Ishikawa (cell line): Measurements from ENCODE around the gene PAEP.

ENCODE experiments used
- CEBPB ChIP-seq: IDR thresholded peaks from 2 replicates; pipeline ENCODE4 v1.6.1; 2012
- CREB1 ChIP-seq: IDR thresholded peaks from 2 replicates; pipeline ENCODE4 v1.6.1; 2012; ENCODE audit warnings: low read depth
- EGR1 ChIP-seq: IDR thresholded peaks from 2 replicates; pipeline ENCODE4 v1.6.1; 2012
- EP300 ChIP-seq: IDR thresholded peaks from 2 replicates; pipeline ENCODE4 v1.6.1; 2012; ENCODE audit warnings: borderline replicate concordance
- FOXM1 ChIP-seq: IDR thresholded peaks from 2 replicates; pipeline ENCODE4 v1.6.1; 2012; ENCODE audit warnings: low read depth, borderline replicate concordance
- MAX ChIP-seq: IDR thresholded peaks from 2 replicates; pipeline ENCODE4 v1.6.1; 2012
- NFIC ChIP-seq: IDR thresholded peaks from 2 replicates; pipeline ENCODE4 v1.6.1; 2012
- RAD21 ChIP-seq: IDR thresholded peaks from 2 replicates; pipeline ENCODE4 v1.6.1; 2012; ENCODE audit warnings: low read depth
- TAF1 ChIP-seq: IDR thresholded peaks from 2 replicates; pipeline ENCODE4 v1.6.1; 2012; ENCODE audit warnings: low read depth, mild to moderate bottlenecking
- TCF12 ChIP-seq: IDR thresholded peaks from 2 replicates; pipeline ENCODE4 v1.6.1; 2012; ENCODE audit warnings: low read depth
- TEAD4 ChIP-seq: IDR thresholded peaks from 2 replicates; pipeline ENCODE4 v1.6.1; 2012
- USF1 ChIP-seq: IDR thresholded peaks from 2 replicates; pipeline ENCODE4 v1.6.1; 2012
- YY1 ChIP-seq: IDR thresholded peaks from 2 replicates; pipeline ENCODE4 v1.6.1; 2012; ENCODE audit warnings: low read depth
- ZBTB7A ChIP-seq: IDR thresholded peaks from 2 replicates; pipeline ENCODE4 v1.6.1; 2012; ENCODE audit warnings: low read depth
- TF ChIP-seq, protein P1 (sequence below): IDR thresholded peaks from 2 replicates; pipeline ENCODE4 v1.6.1; 2012; ENCODE audit warnings: low read depth, mild to moderate bottlenecking

Gene PAEP

GRCh38 chr9:135531096-135531495, 30.5 kb upstream of the PAEP start:
- no peak for TF ChIP-seq ZBTB7A
- TF ChIP-seq YY1 = no peak
- no peak for TF ChIP-seq MAX
- no peak for TF ChIP-seq NFIC
- TF ChIP-seq TAF1 = no peak
- no peak for TF ChIP-seq CEBPB
- TF ChIP-seq EP300 = no peak
- no peak for TF ChIP-seq TCF12
- no peak for TF ChIP-seq EGR1
- no peak for TF ChIP-seq FOXM1

- no peak for TF ChIP-seq CREB1
These were observed 28.4 kb upstream of the PAEP start for GRCh38 chr9:135533113-135533512.

- TF ChIP-seq EGR1 (no peak), TAF1 (no peak), USF1 (no peak), NFIC (no peak), TEAD4 (no peak), EP300 (no peak), MAX (no peak), CEBPB (no peak), FOXM1 (no peak), TCF12 (no peak), ZBTB7A (no peak), RAD21 (no peak), CREB1 (no peak)
- TF ChIP-seq, protein P1, sequence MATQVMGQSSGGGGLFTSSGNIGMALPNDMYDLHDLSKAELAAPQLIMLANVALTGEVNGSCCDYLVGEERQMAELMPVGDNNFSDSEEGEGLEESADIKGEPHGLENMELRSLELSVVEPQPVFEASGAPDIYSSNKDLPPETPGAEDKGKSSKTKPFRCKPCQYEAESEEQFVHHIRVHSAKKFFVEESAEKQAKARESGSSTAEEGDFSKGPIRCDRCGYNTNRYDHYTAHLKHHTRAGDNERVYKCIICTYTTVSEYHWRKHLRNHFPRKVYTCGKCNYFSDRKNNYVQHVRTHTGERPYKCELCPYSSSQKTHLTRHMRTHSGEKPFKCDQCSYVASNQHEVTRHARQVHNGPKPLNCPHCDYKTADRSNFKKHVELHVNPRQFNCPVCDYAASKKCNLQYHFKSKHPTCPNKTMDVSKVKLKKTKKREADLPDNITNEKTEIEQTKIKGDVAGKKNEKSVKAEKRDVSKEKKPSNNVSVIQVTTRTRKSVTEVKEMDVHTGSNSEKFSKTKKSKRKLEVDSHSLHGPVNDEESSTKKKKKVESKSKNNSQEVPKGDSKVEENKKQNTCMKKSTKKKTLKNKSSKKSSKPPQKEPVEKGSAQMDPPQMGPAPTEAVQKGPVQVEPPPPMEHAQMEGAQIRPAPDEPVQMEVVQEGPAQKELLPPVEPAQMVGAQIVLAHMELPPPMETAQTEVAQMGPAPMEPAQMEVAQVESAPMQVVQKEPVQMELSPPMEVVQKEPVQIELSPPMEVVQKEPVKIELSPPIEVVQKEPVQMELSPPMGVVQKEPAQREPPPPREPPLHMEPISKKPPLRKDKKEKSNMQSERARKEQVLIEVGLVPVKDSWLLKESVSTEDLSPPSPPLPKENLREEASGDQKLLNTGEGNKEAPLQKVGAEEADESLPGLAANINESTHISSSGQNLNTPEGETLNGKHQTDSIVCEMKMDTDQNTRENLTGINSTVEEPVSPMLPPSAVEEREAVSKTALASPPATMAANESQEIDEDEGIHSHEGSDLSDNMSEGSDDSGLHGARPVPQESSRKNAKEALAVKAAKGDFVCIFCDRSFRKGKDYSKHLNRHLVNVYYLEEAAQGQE = no peak
These were observed 27.9 kb upstream of the PAEP start for GRCh38 chr9:135533674-135534073.

GRCh38 chr9:135536216-135536615, 25.3 kb upstream of the PAEP start:
- no peak for TF ChIP-seq USF1
- TF ChIP-seq FOXM1 = no peak
- TF ChIP-seq, protein P1 = no peak
- no peak for TF ChIP-seq EP300
- TF ChIP-seq CEBPB = no peak
- no peak for TF ChIP-seq ZBTB7A
- TF ChIP-seq EGR1 = no peak
- no peak for TF ChIP-seq TAF1
- no peak for TF ChIP-seq TEAD4
- TF ChIP-seq NFIC = no peak
- TF ChIP-seq TCF12 = no peak
- TF ChIP-seq CREB1 = no peak
- no peak for TF ChIP-seq RAD21
- no peak for TF ChIP-seq MAX
- no peak for TF ChIP-seq YY1

- TF ChIP-seq CREB1 = no peak
- no peak for TF ChIP-seq USF1
- no peak for TF ChIP-seq TCF12
- TF ChIP-seq TEAD4 = no peak
- TF ChIP-seq EP300 = no peak
- no peak for TF ChIP-seq RAD21
- no peak for TF ChIP-seq YY1
- TF ChIP-seq EGR1 = no peak
- TF ChIP-seq NFIC = no peak
- no peak for TF ChIP-seq MAX
- TF ChIP-seq FOXM1 = no peak
- TF ChIP-seq ZBTB7A = no peak
- TF ChIP-seq TAF1 = no peak
- TF ChIP-seq, protein P1 = no peak
- TF ChIP-seq CEBPB = no peak
These were observed 16.4 kb upstream of the PAEP start for GRCh38 chr9:135544981-135545635.
